ENCODE data around the gene CSH1. TPM values are rescaled to one million over a fixed set of nuclear protein-coding genes. Genes with fewer than 3 reads are reported as not detected.
"Not testable (repeated sequence)": the region's sequence is repeated elsewhere in the genome, so short reads cannot be mapped to it uniquely, and the experiment has no call there.

Gene CSH1
- total RNA-seq, 1 experiment from 2014 or later: not detected

- H3K79me1 ChIP-seq (ENCODE audit: insufficient read depth, low read depth, low read length, poor library complexity, severe bottlenecking): no peaks in the 10 kb centered on the region
- H3K4me2 ChIP-seq (ENCODE audit: insufficient read depth, insufficient read length, low read length): no peak overlapping the region
- no peak overlapping the region for H3K4ac ChIP-seq (ENCODE audit: low read depth, low read length)
- H3K18ac ChIP-seq (ENCODE audit: insufficient read length, low read depth, low read length): no peak overlapping the region
- H2BK120ac ChIP-seq (ENCODE audit: low read depth, low read length, poor library complexity, severe bottlenecking): no peak overlapping the region
- H2BK12ac ChIP-seq (ENCODE audit: insufficient read length, low read depth, low read length): no peak overlapping the region
- H3K4me1 ChIP-seq (ENCODE audit: insufficient read depth, low read length): peaks cover 3% of the 10 kb centered on the region; the same call in 1 of the 2 replicates
- Mint-ChIP-seq H3K9me3 (no peaks in the 10 kb centered on the region), H3K27me3 (ENCODE audit: low read depth) (peaks cover 19% of the 10 kb centered on the region), H3K4me1 (peaks cover 17 to 21% of the 10 kb centered on the region in 2 experiments), H3K4me3 (peak overlapping the region in 1 of 2 experiments; percentile 37; a peak in 1 of 5 replicates), H3K36me3 (ENCODE audit: insufficient read depth in 1 of 3, low read depth in 3 of 3) (no peaks in the 10 kb centered on the region), H3K27ac (no peak overlapping the region)
- no peak overlapping the region for H2AK5ac ChIP-seq (ENCODE audit: insufficient read length, low read length)
- H3K27ac ChIP-seq (ENCODE audit: insufficient read length, low read depth, low read length): no peak overlapping the region
- no peaks in the 10 kb centered on the region for H3K9me3 ChIP-seq (ENCODE audit: control insufficient read depth, low read depth, low read length)
- no peak overlapping the region for H4K5ac ChIP-seq (ENCODE audit: insufficient read length, low read depth, low read length)
- H3K9ac ChIP-seq (ENCODE audit: extremely low read depth, insufficient read length, low read length): no peak overlapping the region
- no peak overlapping the region for H4K8ac ChIP-seq (replicated peaks; ENCODE audit: insufficient read length, low read depth, low read length)
- H3K23me2 ChIP-seq (ENCODE audit: insufficient read length, low read depth, low read length, poor library complexity, severe bottlenecking): no peaks in the 10 kb centered on the region
- no peak overlapping the region for H2BK5ac ChIP-seq (ENCODE audit: insufficient read length, low read length)
- no peak overlapping the region for H2BK20ac ChIP-seq (ENCODE audit: low read depth, low read length, poor library complexity, severe bottlenecking)
- peak; percentile 90 for TF ChIP-seq CTCF (conservative IDR thresholded peaks at IDR 0.05)
- no peak overlapping the region for H3K23ac ChIP-seq (ENCODE audit: insufficient read length, low read depth, low read length)
- no peak overlapping the region for H3T11ph ChIP-seq (ENCODE audit: low read length)
- no peak overlapping the region for H3K14ac ChIP-seq (ENCODE audit: insufficient read depth, low read length)
- H4K91ac ChIP-seq (ENCODE audit: insufficient read length, low read depth, low read length): no peak overlapping the region
- H3K79me2 ChIP-seq (ENCODE audit: insufficient read depth, low read length): no peaks in the 10 kb centered on the region
- no CpG with 5 or more reads among the region's 8 CpGs for WGBS (ENCODE audit: extremely low coverage, insufficient read length, low lambda C conversion rate)
- H4K20me1 ChIP-seq (ENCODE audit: control insufficient read depth, insufficient read depth, insufficient read length): no peaks in the 10 kb centered on the region
- peak; percentile 88 for DNase-seq
- H3K27me3 ChIP-seq (ENCODE audit: insufficient read depth, low read length): no peaks in the 10 kb centered on the region
- H3K56ac ChIP-seq (ENCODE audit: insufficient read length, low read depth, low read length): no peak overlapping the region
- H2BK15ac ChIP-seq (ENCODE audit: low read depth, low read length): no peak overlapping the region
- no peak overlapping the region for H2AFZ ChIP-seq (ENCODE audit: low read length)
Observed at GRCh38 chr17:63919311-63919723, 22.9 kb upstream of the CSH1 start.

- H3K4me2 ChIP-seq (ENCODE audit: insufficient read depth, insufficient read length, low read length): peak within 1 kb of the TSS; percentile 41
- H3K4me1 Mint-ChIP-seq: peaks cover 17 to 21% of the 10 kb centered on the region in 2 experiments
Observed at GRCh38 chr17:63918789-63919305, 22.5 kb upstream of the CSH1 start, which contains the start of gene GH1. Gene GH1 (minus strand): TSS chr17:63918839. CDS start chr17:63918776, 63 bp downstream.

More at GRCh38 chr17:63918789-63919305, 22.5 kb upstream of the CSH1 start, which contains the start of gene GH1:
- not testable (repeated sequence) for H3K27me3 ChIP-seq (ENCODE audit: insufficient read depth, low read length); H3K56ac ChIP-seq (ENCODE audit: insufficient read length, low read depth, low read length); H3K4ac ChIP-seq (ENCODE audit: low read depth, low read length); H3T11ph ChIP-seq (ENCODE audit: low read length); H3K36me3 Mint-ChIP-seq (ENCODE audit: insufficient read depth in 1 of 3, low read depth in 3 of 3); H3K23ac ChIP-seq (ENCODE audit: insufficient read length, low read depth, low read length); H3K9me3 ChIP-seq (ENCODE audit: control insufficient read depth, low read depth, low read length); H4K20me1 ChIP-seq (ENCODE audit: control insufficient read depth, insufficient read depth, insufficient read length); H2BK5ac ChIP-seq (ENCODE audit: insufficient read length, low read length); H3K4me1 ChIP-seq (ENCODE audit: insufficient read depth, low read length); H3K79me1 ChIP-seq (ENCODE audit: insufficient read depth, low read depth, low read length, poor library complexity, severe bottlenecking); H3K79me2 ChIP-seq (ENCODE audit: insufficient read depth, low read length); H3K14ac ChIP-seq (ENCODE audit: insufficient read depth, low read length); H2BK20ac ChIP-seq (ENCODE audit: low read depth, low read length, poor library complexity, severe bottlenecking); H4K8ac ChIP-seq (replicated peaks; ENCODE audit: insufficient read length, low read depth, low read length); H4K91ac ChIP-seq (ENCODE audit: insufficient read length, low read depth, low read length); H2BK12ac ChIP-seq (ENCODE audit: insufficient read length, low read depth, low read length); H3K9ac ChIP-seq (ENCODE audit: extremely low read depth, insufficient read length, low read length); H2BK15ac ChIP-seq (ENCODE audit: low read depth, low read length); H3K23me2 ChIP-seq (ENCODE audit: insufficient read length, low read depth, low read length, poor library complexity, severe bottlenecking); H4K5ac ChIP-seq (ENCODE audit: insufficient read length, low read depth, low read length); H2AK5ac ChIP-seq (ENCODE audit: insufficient read length, low read length); H2AFZ ChIP-seq (ENCODE audit: low read length); DNase-seq; H2BK120ac ChIP-seq (ENCODE audit: low read depth, low read length, poor library complexity, severe bottlenecking); H3K9me3 Mint-ChIP-seq; H3K18ac ChIP-seq (ENCODE audit: insufficient read length, low read depth, low read length); H3K27ac ChIP-seq (ENCODE audit: insufficient read length, low read depth, low read length)
- Mint-ChIP-seq H3K27ac (peak within 1 kb of the TSS in 2 of 3 experiments; percentile 45 to 67; a peak in 3 of 7 replicates), H3K27me3 (ENCODE audit: low read depth) (peaks cover 19% of the 10 kb centered on the region), H3K4me3 (peak within 1 kb of the TSS; percentile 32 to 44; a peak in 4 of 5 replicates)
- WGBS (ENCODE audit: extremely low coverage, insufficient read length, low lambda C conversion rate): no CpG with 5 or more reads among the region's 10 CpGs
